ENCODE data around the gene PSTPIP1.
"Not testable (repeated sequence)": the region's sequence is repeated elsewhere in the genome, so short reads cannot be mapped to it uniquely, and the experiment has no call there.

Gene PSTPIP1

GRCh38 chr15:76994971-76995945, at the start of gene PSTPIP1:
Gene PSTPIP1 (plus strand): TSS chr15:76995126. CDS start chr15:76995574, 448 bp downstream.
- H3K27me3 Mint-ChIP-seq: no peaks in the 10 kb centered on the region
- DNase-seq (ENCODE audit: low spot score in 2 of 2): peak; percentile 54 to 64
- H3K27ac Mint-ChIP-seq: peak within 1 kb of the TSS; percentile 94
- no peaks in the 10 kb centered on the region for H3K9me3 Mint-ChIP-seq
- H3K4me3 Mint-ChIP-seq: peak within 1 kb of the TSS; percentile 93
- peaks cover 39% of the 10 kb centered on the region for H3K4me1 Mint-ChIP-seq
- H3K36me3 Mint-ChIP-seq: peaks cover 4% of the 10 kb centered on the region
- peak; percentile 90 for ATAC-seq (ENCODE audit: low read depth)

- H3K27me3 Mint-ChIP-seq: no peaks in the 10 kb centered on the region
- no peak overlapping the region for H3K4me3 Mint-ChIP-seq
- H3K4me1 Mint-ChIP-seq: peaks cover 21% of the 10 kb centered on the region
- peaks cover 29% of the 10 kb centered on the region for H3K36me3 Mint-ChIP-seq
- H3K9me3 Mint-ChIP-seq: peaks cover 4% of the 10 kb centered on the region
- H3K27ac Mint-ChIP-seq: peak overlapping the region; percentile 48
- DNase-seq (ENCODE audit: low spot score in 2 of 2) (no peak), ATAC-seq (ENCODE audit: low read depth) (no peak)
Measured at GRCh38 chr15:76945494-76946093, 49.3 kb upstream of the PSTPIP1 start.

- Mint-ChIP-seq H3K27me3 (no peaks in the 10 kb centered on the region), H3K9me3 (peaks cover 4% of the 10 kb centered on the region), H3K4me1 (peaks cover 21% of the 10 kb centered on the region), H3K4me3 (peak overlapping the region; percentile 35), H3K36me3 (peaks cover 29% of the 10 kb centered on the region), H3K27ac (peak overlapping the region; percentile 72)
- DNase-seq (ENCODE audit: low spot score in 2 of 2) (no peak), ATAC-seq (ENCODE audit: low read depth) (peak; percentile 39)
Measured at GRCh38 chr15:76947454-76947853, 47.5 kb upstream of the PSTPIP1 start.

GRCh38 chr15:76951220-76951619, 43.7 kb upstream of the PSTPIP1 start:
- DNase-seq (ENCODE audit: low spot score in 2 of 2) (no peak), ATAC-seq (ENCODE audit: low read depth) (no peak)
- Mint-ChIP-seq H3K36me3 (peaks cover 11% of the 10 kb centered on the region), H3K4me1 (peaks cover 19% of the 10 kb centered on the region), H3K9me3 (no peaks in the 10 kb centered on the region), H3K27me3 (no peaks in the 10 kb centered on the region), H3K4me3 (no peak overlapping the region), H3K27ac (no peak overlapping the region)

- H3K9me3 Mint-ChIP-seq: no peaks in the 10 kb centered on the region
- no peak for DNase-seq (ENCODE audit: low spot score in 2 of 2)
- no peak for ATAC-seq (ENCODE audit: low read depth)
- H3K27me3 Mint-ChIP-seq: no peaks in the 10 kb centered on the region
- H3K4me1 Mint-ChIP-seq: peaks cover 2% of the 10 kb centered on the region
- H3K27ac Mint-ChIP-seq: no peak overlapping the region
- H3K36me3 Mint-ChIP-seq: no peaks in the 10 kb centered on the region
- H3K4me3 Mint-ChIP-seq: no peak overlapping the region
Measured at GRCh38 chr15:76953913-76954312, 41.0 kb upstream of the PSTPIP1 start.

GRCh38 chr15:76954744-76955143, 40.2 kb upstream of the PSTPIP1 start:
- Mint-ChIP-seq H3K27ac (no peak overlapping the region), H3K4me3 (no peak overlapping the region), H3K27me3 (no peaks in the 10 kb centered on the region), H3K9me3 (no peaks in the 10 kb centered on the region), H3K36me3 (no peaks in the 10 kb centered on the region), H3K4me1 (peaks cover 2% of the 10 kb centered on the region)
- DNase-seq (ENCODE audit: low spot score in 2 of 2): no peak
- no peak for ATAC-seq (ENCODE audit: low read depth)

GRCh38 chr15:76961268-76962011, 33.5 kb upstream of the PSTPIP1 start:
- H3K4me1 Mint-ChIP-seq: peaks cover 7% of the 10 kb centered on the region
- no peaks in the 10 kb centered on the region for H3K36me3 Mint-ChIP-seq

GRCh38 chr15:76962337-76963013, 32.5 kb upstream of the PSTPIP1 start:
- ATAC-seq (ENCODE audit: low read depth) (peak; percentile 98), DNase-seq (ENCODE audit: low spot score in 2 of 2) (peak in 1 of 2 donors; percentile 29)
- Mint-ChIP-seq H3K9me3 (no peaks in the 10 kb centered on the region), H3K4me3 (peak overlapping the region; percentile 46), H3K4me1 (peaks cover 7% of the 10 kb centered on the region), H3K36me3 (no peaks in the 10 kb centered on the region), H3K27me3 (peaks cover 3% of the 10 kb centered on the region), H3K27ac (peak overlapping the region; percentile 69)

More at GRCh38 chr15:76961268-76962011, 33.5 kb upstream of the PSTPIP1 start:
- Mint-ChIP-seq H3K4me3 (no peak overlapping the region), H3K9me3 (no peaks in the 10 kb centered on the region), H3K27me3 (peaks cover 3% of the 10 kb centered on the region), H3K27ac (no peak overlapping the region)
- DNase-seq (ENCODE audit: low spot score in 2 of 2) (no peak), ATAC-seq (ENCODE audit: low read depth) (no peak)

GRCh38 chr15:76963596-76963995, 31.3 kb upstream of the PSTPIP1 start:
- Mint-ChIP-seq H3K27me3 (peaks cover 3% of the 10 kb centered on the region), H3K36me3 (no peaks in the 10 kb centered on the region), H3K4me3 (no peak overlapping the region), H3K27ac (no peak overlapping the region), H3K9me3 (no peaks in the 10 kb centered on the region), H3K4me1 (peaks cover 7% of the 10 kb centered on the region)
- DNase-seq (ENCODE audit: low spot score in 2 of 2) (no peak), ATAC-seq (ENCODE audit: low read depth) (no peak)

- no peak for DNase-seq (ENCODE audit: low spot score in 2 of 2)
- ATAC-seq (ENCODE audit: low read depth): no peak
- peaks cover 7% of the 10 kb centered on the region for H3K4me1 Mint-ChIP-seq
Measured at GRCh38 chr15:76964157-76964556, 30.8 kb upstream of the PSTPIP1 start.

GRCh38 chr15:76966051-76966450, 28.9 kb upstream of the PSTPIP1 start:
- H3K9me3 Mint-ChIP-seq; H3K4me3 Mint-ChIP-seq; DNase-seq (ENCODE audit: low spot score in 2 of 2); H3K27ac Mint-ChIP-seq; H3K4me1 Mint-ChIP-seq; H3K27me3 Mint-ChIP-seq; H3K36me3 Mint-ChIP-seq; ATAC-seq (ENCODE audit: low read depth): not testable (repeated sequence)

More at GRCh38 chr15:76964157-76964556, 30.8 kb upstream of the PSTPIP1 start:
- Mint-ChIP-seq H3K9me3 (no peaks in the 10 kb centered on the region), H3K27ac (no peak overlapping the region), H3K36me3 (no peaks in the 10 kb centered on the region), H3K4me3 (no peak overlapping the region), H3K27me3 (peaks cover 3% of the 10 kb centered on the region)

- H3K9me3 Mint-ChIP-seq: no peaks in the 10 kb centered on the region
- no peak for ATAC-seq (ENCODE audit: low read depth)
- H3K36me3 Mint-ChIP-seq: no peaks in the 10 kb centered on the region
- peaks cover 3% of the 10 kb centered on the region for H3K27me3 Mint-ChIP-seq
- DNase-seq (ENCODE audit: low spot score in 2 of 2): no peak
- no peak overlapping the region for H3K27ac Mint-ChIP-seq
- peaks cover 7% of the 10 kb centered on the region for H3K4me1 Mint-ChIP-seq
- no peak overlapping the region for H3K4me3 Mint-ChIP-seq
Measured at GRCh38 chr15:76967067-76967466, 27.9 kb upstream of the PSTPIP1 start.

- Mint-ChIP-seq H3K27me3 (peaks cover 3% of the 10 kb centered on the region), H3K36me3 (no peaks in the 10 kb centered on the region), H3K27ac (no peak overlapping the region), H3K4me1 (no peaks in the 10 kb centered on the region), H3K4me3 (no peak overlapping the region), H3K9me3 (no peaks in the 10 kb centered on the region)
- ATAC-seq (ENCODE audit: low read depth) (no peak), DNase-seq (ENCODE audit: low spot score in 2 of 2) (no peak)
Measured at GRCh38 chr15:76968306-76968705, 26.6 kb upstream of the PSTPIP1 start.
